Heart left ventricle (tissue), 16 donors: ENCODE results near the gene RRP8. TPM values are rescaled to one million over a fixed set of nuclear protein-coding genes. Genes with fewer than 3 reads are reported as not detected.

ENCODE experiments used
- ATAC-seq, 4 donors: fragments of 200-7000 bp; cut with Tn5 transposase; one replicate each; pipeline ENCODE4 v1.9.1; 2020 to 2022; ENCODE audit warnings: moderate library complexity in 4 of 4, mild to moderate bottlenecking in 3 of 4, moderate number of reproducible peaks in 1 of 4
- DNase-seq, 5 donors: peaks; one replicate each; pipeline ENCODE4 v3.0.0-alpha.2; 2020
- H3K27ac ChIP-seq, 12 donors: fragments of 200-600 bp; sonication (generic) in 4 of 12; one replicate each; pipeline versions ENCODE4 v1.5.0 to v1.8.0; 2016 to 2022; ENCODE audit warnings: mild to moderate bottlenecking in 2 of 12
- H3K27me3 ChIP-seq, 9 donors: fragments of 200-600 bp; sonication (generic) in 2 of 9; one replicate each; pipeline versions ENCODE4 v1.5.1 to v1.8.0; 2016 to 2022; ENCODE audit warnings: mild to moderate bottlenecking in 3 of 9
- H3K36me3 ChIP-seq, 9 donors: fragments of 200-600 bp; sonication (generic) in 2 of 9; one replicate each; pipeline versions ENCODE4 v1.5.0 to v1.8.0; 2018 to 2022; ENCODE audit warnings: mild to moderate bottlenecking in 2 of 9
- H3K4me1 ChIP-seq, 12 donors: fragments of 200-600 bp; sonication (generic) in 4 of 12; one replicate each; pipeline versions ENCODE4 v1.5.0 to v1.8.0; 2016 to 2022; ENCODE audit warnings: mild to moderate bottlenecking in 3 of 12
- H3K4me3 ChIP-seq, 12 donors: fragments of 200-600 bp; sonication (generic) in 4 of 12; one replicate each; pipeline versions ENCODE4 v1.5.0 to v1.8.0; 2017 to 2022; ENCODE audit warnings: mild to moderate bottlenecking in 9 of 12, moderate library complexity in 4 of 12
- H3K9me3 ChIP-seq, 12 donors: fragments of 200-600 bp; sonication (generic) in 4 of 12; one replicate each; pipeline versions ENCODE4 v1.5.0 to v1.8.0; 2016 to 2022; ENCODE audit warnings: mild to moderate bottlenecking in 1 of 12
- CTCF ChIP-seq, 12 donors: fragments of 200-600 bp; sonication (generic) in 4 of 12; IDR thresholded peaks; one replicate each; pipeline versions ENCODE4 v1.5.0 to v1.8.0; 2018 to 2022; ENCODE audit warnings: antibody characterized with exemption in 12 of 12, mild to moderate bottlenecking in 5 of 12
- POLR2A ChIP-seq, 2 donors: fragments of 450-650 bp; IDR thresholded peaks; one replicate each; pipeline ENCODE4 v1.6.1; 2017; ENCODE audit warnings: antibody characterized with exemption in 2 of 2, mild to moderate bottlenecking in 2 of 2, moderate library complexity in 2 of 2
- WGBS, 4 donors: extraction: QIAGEN DNeasy Blood & Tissue Kit in 2 of 4; methylation state at CpG; one replicate each; pipeline versions ENCODE4 v1.1.5 to v1.1.7; 2013 to 2018; 5-methylcytosine and 5-hydroxymethylcytosine counted together
- intact Hi-C, 10 donors: fragments of 100-400 bp; cut with DNase I; formaldehyde crosslinking; loops; one replicate each; pipeline versions ENCODE4 v1.11.1 to v1.14.2; 2022
- long read RNA-seq, 3 donors: library from polyadenylated mRNA; unstranded; transcript quantifications; one replicate each; pipeline ENCODE4 v2.0.0, GENCODE V29; 2020 to 2021
- polyA plus RNA-seq, 2 donors: library from polyadenylated mRNA; stranded (reverse); fragments of 200-250 nt; gene quantifications; one replicate each; pipeline ENCODE4 v1.2.3, GENCODE V29; 2013
- total RNA-seq, 9 donors: library from RNA; depleted of rRNA in 2 of 9; stranded (reverse); fragments of >200 nt in 2 of 9; fragmentation: NEBNext Ultra II Directional in 3 of 9; extraction: Animal tissue kit (Norgen Biotek cat#: 25700) in 3 of 9; gene quantifications; one replicate each; pipeline versions ENCODE4 v1.1.0 to v1.2.4, GENCODE V29; 2016 to 2023
- donor health status: ischemic (EF 13 %, LVEDD 7.1; RV severe dilation, severe dysfunction).
- donor health status: healthy with polysubstance abuse.
- donor health status: DM: no; HTN: yes; CAD: no.
- donor health status: DM: no; HTN: no; CAD: no.
- donor health status: ischemic (EF 25% LVEDD 6.9; RV normal size, moderate dysfunction).
- donor health status: ischemic (EF 25% LVEDD 5.7; RV mildly dilated, moderate dysfunction).
- donor health status: healthy.
- donor health status: DM: yes; HTN: yes; CAD: no.
- donor health status: ischemic (EF 35%, LVEDD 5.7; RV mildly dilated, moderate dysfunction).
- donor health status: nonischemic (EF 11% LVEDD 7.7; RV severe dilation, severe dysfunction).
- donor health status: DM: yes; HTN: yes; CAD: no.
- donor health status: PGD.
- donor health status: ischemic (EF 29% LVEDD 5.4; RV normal size, mild dysfunction).
- donor health status: nonischemic (EF 23%, LVEDD 6.1; RV moderate dilation, normal function).

RRP8 gene
- total RNA-seq (10 to 100 TPM; 11.2 to 23.5 (median 18.0) TPM), polyA plus RNA-seq (10 to 100 TPM; 16.6 to 17.4 TPM)
- long read RNA-seq, donor 1, full-length matches to known transcripts = 17 of 26 reads
- long read RNA-seq, donor 1, partial matches to known transcripts = 2 of 26 reads
- long read RNA-seq, donor 1, other reads (novel, unspliced or antisense) = 7 of 26 reads
- long read RNA-seq, donor 2, full-length matches to known transcripts = 56 of 76 reads
- long read RNA-seq, donor 2, partial matches to known transcripts = 3 of 76 reads
- long read RNA-seq, donor 2, other reads (novel, unspliced or antisense) = 17 of 76 reads
- long read RNA-seq, donor 3, full-length matches to known transcripts = 23 of 31 reads
- long read RNA-seq, donor 3, partial matches to known transcripts = 1 of 31 reads
- long read RNA-seq, donor 3, other reads (novel, unspliced or antisense) = 7 of 31 reads

DNA sequence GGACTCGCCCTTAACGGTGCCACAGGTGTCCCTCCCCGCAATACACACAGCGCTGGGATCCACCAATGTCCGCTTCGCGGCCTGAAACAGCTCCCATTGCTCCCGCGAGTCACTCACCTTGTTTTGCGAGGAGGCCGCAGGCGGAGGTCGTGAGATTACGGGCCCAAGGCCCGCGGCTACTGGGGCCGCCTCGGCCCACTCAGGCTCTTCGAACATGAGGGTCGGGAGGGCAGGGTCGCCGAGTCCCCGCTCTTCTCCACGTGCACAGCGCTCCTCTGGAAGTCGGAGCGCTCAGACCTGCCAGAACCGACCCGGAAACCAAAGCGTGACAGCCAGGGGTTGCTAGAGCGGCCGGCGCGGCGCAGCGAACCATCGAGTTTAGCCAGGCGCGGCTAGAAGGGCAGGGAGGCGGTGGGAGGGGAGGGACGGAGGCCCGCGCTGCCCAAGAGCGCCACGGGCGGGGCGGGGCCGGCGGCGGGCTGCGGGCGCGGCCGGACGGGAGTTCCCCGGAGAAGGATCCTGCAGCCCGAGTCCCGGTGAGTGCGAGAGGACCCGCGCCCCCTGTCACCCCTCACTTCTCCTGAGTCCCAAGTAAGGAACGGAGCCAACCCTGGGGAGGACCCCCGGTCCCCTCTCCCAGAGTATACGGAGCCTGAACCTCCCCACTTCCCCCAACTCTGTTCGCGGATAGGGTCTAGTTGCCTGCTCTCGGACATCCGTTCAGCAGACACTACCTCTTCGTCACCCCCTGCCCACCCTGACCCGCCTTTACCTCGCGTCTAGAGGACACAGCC lies at the start of gene RRP8, which contains the start of gene ILK:
Gene RRP8, minus strand, starts transcription at position 330 of the 794 bp plus-strand sequence. Its CDS starts 114 bp downstream, at position 216.
Gene ILK, plus strand, starts transcription at position 488 of the 794 bp plus-strand sequence. CDS start 498 bp downstream, outside the sequence.
- peaks cover 0 to 54% (median 44%) of the 10 kb centered on the region in 9 donors for H3K36me3 ChIP-seq
- intact Hi-C loops = loop anchor here in 5 of 10 donors (2.0 to 5.0 kb wide), 5 partner anchors 43 to 211 kb away; partner anchors contain the start of genes MRPL17 (in 2 of the 5) and SMPD1 (in 1 of the 5)
- no peaks in the 10 kb centered on the region for H3K27me3 ChIP-seq
- H3K4me3 ChIP-seq = peak within 1 kb of the TSS; percentile 52 to 97 (median 92)
- peak within 1 kb of the TSS; percentile 83 to 99 (median 98) for H3K27ac ChIP-seq
- 0 to 1% (median 0%) methylated on average over 36 to 72 of the region's 72 CpGs for WGBS, 4 donors
- ATAC-seq = peak; percentile 73 to 92 (median 90)
- no peaks in the 10 kb centered on the region for H3K9me3 ChIP-seq
- peak; percentile 94 to 96 (median 95) for DNase-seq
- H3K4me1 ChIP-seq = peaks cover 17 to 80% (median 58%) of the 10 kb centered on the region in 12 donors
- peak in 8 of 12 donors; percentile 8 to 63 (median 38) for TF ChIP-seq CTCF (IDR thresholded peaks at IDR 0.05)
- peak; percentile 54 to 86 for TF ChIP-seq POLR2A (IDR thresholded peaks at IDR 0.05)

DNA sequence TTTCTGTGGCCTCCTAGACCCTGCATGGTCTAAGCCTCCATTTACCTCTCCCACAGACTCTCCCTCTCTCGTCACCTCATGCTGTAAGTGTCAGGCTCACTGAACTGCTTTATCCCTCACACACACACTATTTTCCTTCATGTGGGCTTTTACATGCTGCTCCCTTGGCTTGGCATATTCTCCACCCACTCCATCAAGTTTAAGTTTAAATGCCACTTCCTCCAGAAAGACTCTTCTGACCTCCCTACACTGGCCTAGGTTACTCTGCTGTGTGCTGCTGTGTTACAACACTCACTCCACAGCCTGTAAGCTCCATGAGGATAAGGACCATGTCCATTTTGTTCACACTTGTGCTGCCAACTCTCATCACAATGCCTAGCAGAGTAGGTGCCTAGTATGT lies 49.7 kb upstream of the RRP8 start:
- no peak for DNase-seq
- H3K4me1 ChIP-seq = peaks cover under 1 to 63% (median 25%) of the 10 kb centered on the region in 12 donors
- ATAC-seq = no peak
- TF ChIP-seq CTCF (IDR thresholded peaks at IDR 0.05) (no peak), POLR2A (IDR thresholded peaks at IDR 0.05) (no peak)
- intact Hi-C loops = no loop called here
- H3K9me3 ChIP-seq = no peaks in the 10 kb centered on the region
- H3K27ac ChIP-seq = peak overlapping the region in 1 of 12 donors; percentile 83
- H3K27me3 ChIP-seq = peaks cover 0 to 8% (median 0%) of the 10 kb centered on the region in 9 donors
- no peak overlapping the region for H3K4me3 ChIP-seq
- H3K36me3 ChIP-seq = no peaks in the 10 kb centered on the region
- WGBS, 4 donors = 96 to 98% (median 97%) methylated on average over 1 of the region's 1 CpG

- TF ChIP-seq POLR2A (IDR thresholded peaks at IDR 0.05) (no peak), CTCF (IDR thresholded peaks at IDR 0.05) (no peak)
- H3K27ac ChIP-seq = no peak overlapping the region
Measured at GRCh38 chr11:6652182-6652581, 48.8 kb upstream of the RRP8 start.

More at GRCh38 chr11:6652182-6652581, 48.8 kb upstream of the RRP8 start:
- Histone ChIP-seq H3K27me3 (peaks cover 0 to 8% (median 0%) of the 10 kb centered on the region in 9 donors), H3K4me3 (no peak overlapping the region), H3K36me3 (no peaks in the 10 kb centered on the region), H3K9me3 (no peaks in the 10 kb centered on the region), H3K4me1 (peaks cover 3 to 69% (median 32%) of the 10 kb centered on the region in 12 donors)
- intact Hi-C loops = no loop called here
- WGBS, 4 donors = 50 to 63% (median 56%) methylated on average over 3 of the region's 3 CpGs
- DNase-seq (no peak), ATAC-seq (no peak)
